ENCODE results near the gene TADA3. TPM values are rescaled to one million over a fixed set of nuclear protein-coding genes. Genes with fewer than 3 reads are reported as not detected.

TADA3 gene
- total and polyA plus RNA-seq, 2 of the 4 experiments (the other 2 are of a cell fraction), result 68.0 to 83.0 TPM

GRCh38 chr3:9812870-9813483 lies 20.7 kb upstream of the TADA3 start:
- H4K91ac ChIP-seq (ENCODE audit: insufficient read depth, low read depth, low read length), result no peak overlapping the region
- H3K27me3 ChIP-seq (ENCODE audit: control insufficient read depth, insufficient read depth, low read length), result no peaks in the 10 kb centered on the region
- H4K8ac ChIP-seq (ENCODE audit: low read depth in 2 of 2, low read length in 2 of 2), result no peak overlapping the region
- no peak overlapping the region for H2BK15ac ChIP-seq (ENCODE audit: low read depth, low read length)
- peaks cover 9% of the 10 kb centered on the region for H3K36me3 ChIP-seq (ENCODE audit: control insufficient read depth, insufficient read depth, low read length)
- no peak overlapping the region for H3K4me2 ChIP-seq (ENCODE audit: low read depth, low read length)
- no peak overlapping the region for H2BK120ac ChIP-seq (ENCODE audit: low read depth, low read length)
- H3K79me1 ChIP-seq (ENCODE audit: low read depth in 1 of 2, low read length in 2 of 2), result peaks cover 0 to 8% of the 10 kb centered on the region in 2 experiments; a peak in 1 of 4 replicates
- H4K5ac ChIP-seq (ENCODE audit: low read depth, low read length), result no peak overlapping the region
- peaks cover 7% of the 10 kb centered on the region for H3K4me1 ChIP-seq (ENCODE audit: control insufficient read depth, insufficient read depth, low read length)
- DNase-seq (no peak), ATAC-seq (ENCODE audit: low read depth) (no peak)
- H3K56ac ChIP-seq (ENCODE audit: extremely low read depth, insufficient read depth, low read length), result no peak overlapping the region
- dilution Hi-C loops (cut with HindIII; ENCODE audit: low sequenced_read_pairs, unreplicated experiment) (no loop called here), intact Hi-C loops (cut with micrococcal nuclease) (no loop called here), in situ Hi-C loops (cut with MboI; ENCODE audit: low sequenced_read_pairs) (no loop called here)
- ChIA-PET CTCF (no interaction called here), POLR2A (ENCODE audit: unreplicated experiment) (no interaction called here)
- H2AK5ac ChIP-seq (ENCODE audit: low read depth, low read length), result no peak overlapping the region
- no peaks in the 10 kb centered on the region for H3K9me3 ChIP-seq (ENCODE audit: control insufficient read depth, insufficient read depth, low read length)
- peaks cover 8% of the 10 kb centered on the region for H4K20me1 ChIP-seq (ENCODE audit: insufficient read depth, low read length)
- H2AK9ac ChIP-seq (replicated peaks; ENCODE audit: low read depth, low read length, poor library complexity), result no peak overlapping the region
- BruUV-seq (replicated peaks), result no TSS peak
- no peak overlapping the region for H3K4me3 ChIP-seq (ENCODE audit: insufficient read depth, low read depth, low read length)
- H3K14ac ChIP-seq (replicated peaks; ENCODE audit: low read depth, low read length), result no peak overlapping the region
- H2AFZ ChIP-seq (replicated peaks; ENCODE audit: low read length, poor library complexity), result no peak overlapping the region
- H3K9me1 ChIP-seq (ENCODE audit: insufficient read depth, low read length), result peaks cover 4% of the 10 kb centered on the region
- TF ChIP-seq RAD21 (IDR thresholded peaks at IDR 0.05; ENCODE audit: low read length), result no peak
- TF ChIP-seq MXI1 (IDR thresholded peaks at IDR 0.05; ENCODE audit: borderline replicate concordance, low read depth, low read length), result no peak
- TF ChIP-seq CHD1 (IDR thresholded peaks at IDR 0.05; ENCODE audit: low read depth, low read length), result no peak
- TF ChIP-seq MAFK (IDR thresholded peaks at IDR 0.05; ENCODE audit: low read depth, low read length), result no peak
- no peak for TF ChIP-seq SMC3 (IDR thresholded peaks at IDR 0.05; ENCODE audit: low read depth, low read length)
- TF ChIP-seq RCOR1 (IDR thresholded peaks at IDR 0.05; ENCODE audit: insufficient replicate concordance, low read length), result no peak
- TF ChIP-seq BHLHE40 (IDR thresholded peaks at IDR 0.05; ENCODE audit: low read depth, low read length), result no peak
- TF ChIP-seq, protein P1, sequence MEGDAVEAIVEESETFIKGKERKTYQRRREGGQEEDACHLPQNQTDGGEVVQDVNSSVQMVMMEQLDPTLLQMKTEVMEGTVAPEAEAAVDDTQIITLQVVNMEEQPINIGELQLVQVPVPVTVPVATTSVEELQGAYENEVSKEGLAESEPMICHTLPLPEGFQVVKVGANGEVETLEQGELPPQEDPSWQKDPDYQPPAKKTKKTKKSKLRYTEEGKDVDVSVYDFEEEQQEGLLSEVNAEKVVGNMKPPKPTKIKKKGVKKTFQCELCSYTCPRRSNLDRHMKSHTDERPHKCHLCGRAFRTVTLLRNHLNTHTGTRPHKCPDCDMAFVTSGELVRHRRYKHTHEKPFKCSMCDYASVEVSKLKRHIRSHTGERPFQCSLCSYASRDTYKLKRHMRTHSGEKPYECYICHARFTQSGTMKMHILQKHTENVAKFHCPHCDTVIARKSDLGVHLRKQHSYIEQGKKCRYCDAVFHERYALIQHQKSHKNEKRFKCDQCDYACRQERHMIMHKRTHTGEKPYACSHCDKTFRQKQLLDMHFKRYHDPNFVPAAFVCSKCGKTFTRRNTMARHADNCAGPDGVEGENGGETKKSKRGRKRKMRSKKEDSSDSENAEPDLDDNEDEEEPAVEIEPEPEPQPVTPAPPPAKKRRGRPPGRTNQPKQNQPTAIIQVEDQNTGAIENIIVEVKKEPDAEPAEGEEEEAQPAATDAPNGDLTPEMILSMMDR (conservative IDR thresholded peaks at IDR 0.05; ENCODE audit: low read depth, low read length), result no peak
- TF ChIP-seq FOS (IDR thresholded peaks at IDR 0.05; ENCODE audit: low read depth, low read length), result no peak
- no peak for TF ChIP-seq CEBPB (IDR thresholded peaks at IDR 0.05; ENCODE audit: low read depth, low read length)
- 90% methylated on average over 8 of the region's 9 CpGs; no CpG with 5 or more reads in 1 of the 2 experiments for WGBS, 2 experiments (ENCODE audit: extremely low coverage in 2 of 2, insufficient read length in 1 of 2)
- no peak overlapping the region for H3K27ac ChIP-seq (ENCODE audit: insufficient read depth, low read length)
- no peak overlapping the region for H2BK5ac ChIP-seq (ENCODE audit: low read depth, low read length, poor library complexity, severe bottlenecking)
- H3K18ac ChIP-seq (ENCODE audit: low read depth, low read length), result no peak overlapping the region
- no peak overlapping the region for H3K4ac ChIP-seq (ENCODE audit: low read depth, low read length)
- H3K23ac ChIP-seq (ENCODE audit: low read depth, low read length), result no peak overlapping the region
- no peak overlapping the region for H3K9ac ChIP-seq (ENCODE audit: low read depth, low read length)
- no peak overlapping the region for H2BK20ac ChIP-seq (ENCODE audit: low read depth, low read length)

All from IMR-90 (cell line).